DMS 273 treated with DMSO at 0.1 percent for 48 hours (cell line): ENCODE measurements around the gene LRP1B.

Experiments
- DNase-seq: peaks from one replicate; lab custom pipeline; 2025; lab: John Stamatoyannopoulos, UW

The LRP1B gene

DNA sequence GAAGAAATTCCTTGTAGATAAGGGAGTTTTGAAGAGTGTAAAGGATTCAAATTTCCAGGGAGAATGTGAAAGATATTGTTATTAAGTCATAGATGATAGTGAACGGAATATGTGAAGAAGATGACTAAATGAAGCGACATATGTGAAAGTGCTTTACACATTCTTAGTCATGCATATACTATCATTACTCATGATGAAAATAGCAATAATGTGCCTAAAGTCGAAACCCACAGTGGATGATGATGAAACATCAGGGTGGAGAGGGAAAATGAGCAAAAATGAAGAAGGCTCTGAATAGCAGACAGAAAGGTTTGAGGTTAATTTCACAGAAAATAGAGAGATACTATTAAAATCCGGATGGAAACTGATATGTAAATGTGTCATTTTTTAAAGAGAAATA, 1237.1 kb downstream of the LRP1B start:
- DNase-seq: no peak

DNA sequence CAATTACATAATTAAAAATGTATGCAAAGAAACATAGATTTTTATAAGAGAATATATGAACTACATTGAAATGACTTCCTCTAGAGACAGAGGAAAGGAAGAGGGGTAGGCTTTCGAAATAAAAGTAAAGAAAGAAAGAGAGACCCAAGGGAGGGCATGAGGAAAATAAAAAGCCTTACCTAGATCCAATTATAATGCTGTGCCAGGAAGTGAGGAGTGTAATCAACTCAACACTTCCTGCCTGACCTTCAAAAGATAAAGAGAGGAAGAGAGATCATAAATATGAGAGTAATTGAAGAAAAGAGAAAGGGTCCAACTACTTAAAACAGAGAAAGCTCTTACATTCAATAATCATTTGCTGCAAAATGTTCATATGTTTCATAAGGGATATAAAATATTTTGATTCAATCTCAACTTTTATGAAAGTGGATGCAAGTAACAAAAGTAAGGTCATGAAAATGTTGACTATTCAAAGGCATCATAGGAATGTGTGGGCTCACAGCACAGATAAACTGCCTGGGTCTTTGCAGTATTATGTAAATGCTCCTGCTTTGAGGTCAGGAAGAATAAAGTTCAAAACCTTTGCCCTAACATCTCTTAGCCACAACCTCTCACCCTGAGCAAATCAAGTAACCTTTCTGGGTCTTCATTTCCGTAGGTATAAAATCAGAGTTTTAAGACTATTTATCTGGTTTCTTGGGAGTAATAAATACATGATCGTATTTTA, 1237.7 kb downstream of the LRP1B start:
- DNase-seq: no peak

DNA sequence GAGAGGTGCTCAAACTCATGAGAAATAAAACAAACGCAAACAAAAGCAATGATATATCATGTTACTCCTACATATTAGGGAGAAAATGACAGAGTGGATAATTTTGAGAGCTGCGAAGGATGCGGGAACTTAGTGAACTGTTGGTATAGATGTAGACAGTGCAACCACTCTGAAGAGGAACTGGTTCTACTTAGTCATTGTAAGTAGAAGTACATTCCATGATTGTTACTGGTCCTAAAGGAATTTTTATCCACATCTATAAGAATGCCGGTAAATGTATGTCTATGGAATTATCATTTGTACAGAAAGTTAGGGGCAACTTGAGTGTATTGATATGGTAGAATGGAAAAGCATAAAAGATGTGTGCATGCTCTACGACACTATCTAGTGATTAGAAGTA, 1238.4 kb downstream of the LRP1B start:
- DNase-seq: no peak

DNA sequence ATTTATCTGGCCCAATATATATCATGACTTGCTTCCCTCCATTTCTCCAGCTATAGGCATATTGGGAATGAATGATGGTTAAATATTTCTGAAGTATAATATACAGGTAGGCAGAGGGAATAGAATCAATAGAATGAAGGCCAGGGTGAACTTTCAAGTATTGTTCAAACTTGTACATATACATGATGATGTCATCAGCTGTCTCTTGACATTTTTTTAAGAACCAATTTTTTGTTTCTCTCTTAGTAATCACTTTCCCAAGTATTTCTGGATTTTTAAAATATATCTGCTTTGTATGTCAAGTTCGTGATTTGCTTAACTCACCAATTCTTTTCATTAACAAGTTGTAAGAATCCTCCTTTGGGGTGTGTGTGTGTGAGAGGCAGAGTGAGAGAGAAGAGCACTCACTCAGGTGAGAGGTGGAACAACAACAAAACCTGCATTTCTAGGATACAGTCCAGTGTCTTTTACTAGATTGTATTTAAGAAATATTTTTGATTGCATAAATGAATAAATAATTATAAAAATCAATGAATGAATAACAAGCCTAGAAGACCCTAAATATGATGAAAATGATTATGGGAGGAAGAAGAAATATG, 1239.1 kb downstream of the LRP1B start:
- DNase-seq: no peak

DNA sequence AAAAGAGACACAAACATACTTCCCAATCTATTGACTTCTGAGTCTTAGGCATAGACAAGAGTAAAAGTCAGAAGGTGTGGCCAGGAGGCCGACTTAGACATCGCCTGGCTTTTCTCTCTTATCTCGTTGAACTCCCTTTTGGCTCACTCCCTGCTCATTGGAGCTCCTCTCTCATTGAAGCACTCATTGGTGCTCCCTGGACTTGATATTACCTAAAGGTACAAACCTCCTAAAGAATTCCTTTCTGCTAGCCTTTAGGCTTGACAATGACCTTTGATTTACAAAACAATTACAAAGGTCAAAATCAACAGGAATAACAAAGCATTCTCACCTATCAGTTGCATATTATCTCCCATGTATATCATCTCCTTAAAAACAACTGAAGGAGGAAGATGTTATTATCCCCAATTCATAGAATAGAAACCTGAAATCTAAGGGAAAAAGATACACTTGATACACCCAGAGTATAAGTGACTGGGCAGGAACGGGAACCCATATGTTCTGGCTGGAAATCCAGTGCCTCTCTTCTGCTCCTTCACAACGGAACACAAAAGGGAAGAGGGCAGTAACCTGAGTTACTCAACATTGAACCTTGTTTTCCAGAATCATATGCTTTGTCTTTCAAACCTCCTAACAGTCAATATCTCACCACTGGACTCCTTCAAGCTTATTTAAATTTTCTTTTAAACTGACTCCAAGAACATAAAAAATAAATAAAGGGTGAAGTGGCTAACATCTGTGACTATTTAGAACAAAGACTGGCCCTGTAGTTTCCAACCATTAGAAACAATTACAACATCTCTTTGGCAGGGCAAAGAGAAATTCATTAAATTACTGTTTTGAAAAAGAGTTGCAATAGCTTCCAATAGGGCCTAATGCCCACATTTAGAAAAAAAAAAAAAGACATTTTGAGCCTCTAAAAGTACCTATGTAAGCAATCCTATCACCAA, 1247.9 kb downstream of the LRP1B start:
- no peak for DNase-seq

DNA sequence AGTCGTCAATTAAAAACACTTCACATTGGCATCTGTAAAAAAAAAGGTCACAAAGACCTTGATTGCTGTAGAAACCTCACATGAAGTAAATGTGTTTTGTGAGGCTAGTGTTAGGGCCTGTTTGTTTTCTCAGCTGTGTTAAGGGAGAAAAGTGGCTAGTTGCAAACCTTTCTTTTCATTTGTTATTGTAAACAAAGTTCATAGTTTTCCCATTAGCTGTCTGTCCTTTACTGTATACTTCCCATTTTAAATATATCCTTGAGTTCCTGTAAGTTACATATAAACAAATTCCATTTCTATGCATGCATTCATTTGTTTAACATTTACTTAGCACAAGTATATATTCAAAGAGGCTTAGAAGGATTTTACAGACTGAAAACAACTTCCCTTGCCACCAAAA, 1250.2 kb downstream of the LRP1B start:
- DNase-seq: no peak

DNA sequence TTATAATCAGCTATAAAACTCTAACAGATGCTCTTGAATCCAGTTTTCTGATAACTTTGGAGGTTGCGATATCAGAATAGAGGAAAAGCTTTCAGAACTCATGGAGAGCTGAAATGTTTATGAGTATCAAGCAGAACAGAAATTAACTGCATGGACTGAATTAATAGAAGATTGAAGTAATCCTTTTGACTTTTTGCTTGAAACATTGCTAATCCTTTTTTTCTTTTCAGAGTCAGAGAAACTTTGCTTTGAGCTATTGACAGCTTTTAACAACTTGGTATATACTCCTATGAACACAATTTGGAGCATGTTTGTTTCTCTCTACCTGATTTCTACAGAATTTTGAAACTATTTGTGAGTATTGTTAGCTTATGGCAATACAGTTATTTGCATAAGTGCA, 1254.8 kb downstream of the LRP1B start:
- DNase-seq: no peak

DNA sequence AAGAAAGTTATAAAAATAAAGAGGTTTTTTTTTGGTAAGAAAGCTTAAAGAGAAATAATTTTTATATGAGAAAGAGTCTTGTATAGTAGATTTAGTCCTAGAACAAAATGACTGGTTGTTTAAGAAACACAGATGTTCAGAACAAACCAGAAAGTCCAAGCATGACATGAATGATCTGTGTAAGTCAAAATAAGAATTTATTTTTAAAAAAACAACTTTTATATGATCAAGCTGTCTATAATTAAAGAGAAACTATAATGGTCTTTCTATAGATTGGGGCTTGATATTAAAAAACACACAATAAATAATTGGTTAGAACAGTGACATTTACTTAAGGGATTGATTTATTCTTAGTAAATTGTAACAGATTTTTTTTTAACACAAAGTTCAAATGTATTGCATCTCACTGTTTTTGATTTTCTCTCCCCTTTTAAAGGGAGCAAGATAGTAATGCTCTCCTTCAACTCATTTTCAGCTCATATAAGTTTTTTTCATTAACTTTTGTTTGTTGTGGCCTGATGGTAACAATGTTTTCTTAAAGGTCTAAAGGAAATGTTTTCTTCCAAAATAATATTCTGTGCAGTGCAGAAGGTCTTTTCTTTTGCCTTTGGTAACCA, 1256.8 kb downstream of the LRP1B start:
- DNase-seq: no peak

DNA sequence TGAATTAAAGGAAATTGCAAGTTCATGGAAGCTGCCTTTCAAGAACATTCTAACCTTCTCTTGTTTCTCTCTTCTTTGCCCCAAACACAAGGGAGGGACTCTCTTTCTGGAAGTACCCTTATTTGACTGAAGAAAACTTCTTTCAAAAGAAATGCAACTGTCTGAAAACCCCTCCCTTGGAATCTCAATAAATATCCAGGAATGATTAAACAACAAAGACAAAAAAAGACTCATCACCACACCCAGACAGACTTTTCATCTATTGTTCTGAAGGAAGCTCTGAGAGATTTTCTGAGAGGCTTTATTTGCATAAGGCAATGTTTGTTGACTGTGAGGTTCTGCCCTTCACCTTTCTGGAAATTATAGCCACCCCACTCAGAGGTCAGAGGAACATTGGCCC, 1260.9 kb downstream of the LRP1B start:
- no peak for DNase-seq

DNA sequence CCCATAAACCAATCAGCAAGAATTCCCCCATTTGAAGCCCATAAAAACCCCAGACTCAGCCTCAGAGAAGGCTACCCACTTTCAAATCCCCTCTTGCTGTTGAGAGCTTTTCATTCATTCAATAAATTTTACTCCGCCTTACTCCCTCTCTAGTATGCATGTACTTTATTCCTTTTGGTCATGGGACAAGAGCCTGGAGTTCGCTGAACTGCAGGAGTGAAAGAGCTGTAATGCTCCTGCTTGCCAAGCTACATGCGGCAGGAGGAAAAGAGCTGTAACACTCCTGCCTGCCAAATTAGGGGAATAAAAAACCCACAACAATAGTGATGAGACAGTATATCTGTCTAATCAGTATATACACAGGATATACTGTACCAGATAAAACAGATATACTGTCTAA, 1261.7 kb downstream of the LRP1B start:
- DNase-seq: no peak

DNA sequence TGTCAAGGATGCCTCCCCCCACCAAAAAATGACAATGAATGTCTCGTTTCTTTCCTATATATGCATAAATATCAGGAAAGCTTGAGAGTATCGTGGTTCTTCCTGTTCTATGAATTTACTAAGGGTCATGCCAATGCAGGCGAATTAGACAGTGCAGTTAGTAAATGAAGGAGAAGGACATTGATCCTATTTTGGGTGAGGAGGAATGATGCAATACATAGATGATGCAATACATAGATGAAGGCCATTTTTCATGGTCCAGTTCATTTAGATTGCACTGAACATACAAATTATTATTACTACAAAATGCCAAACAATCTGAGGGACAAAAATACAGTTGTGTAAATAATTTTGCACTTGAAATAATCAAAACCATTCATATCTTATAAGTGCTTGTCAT, 1265.0 kb downstream of the LRP1B start:
- DNase-seq: no peak

DNA sequence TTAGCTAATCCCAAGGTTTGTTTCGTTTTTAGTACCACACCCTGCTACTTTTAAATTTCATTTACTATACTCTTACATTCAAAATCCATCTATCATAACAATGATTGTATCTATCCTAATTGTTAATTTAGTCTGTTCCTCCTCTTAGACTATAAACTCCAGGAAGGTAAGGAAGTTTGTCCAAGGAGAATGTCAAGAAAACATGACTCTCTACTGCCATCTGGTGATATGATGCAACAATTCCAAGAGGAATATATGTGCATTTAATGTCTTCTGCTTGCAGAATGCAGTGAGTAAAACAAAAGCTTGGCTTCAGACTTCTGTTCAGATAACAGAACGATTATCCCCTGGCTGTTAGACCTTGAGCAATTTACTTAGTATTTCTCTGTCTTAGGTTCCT, 1267.1 kb downstream of the LRP1B start:
- DNase-seq: no peak

DNA sequence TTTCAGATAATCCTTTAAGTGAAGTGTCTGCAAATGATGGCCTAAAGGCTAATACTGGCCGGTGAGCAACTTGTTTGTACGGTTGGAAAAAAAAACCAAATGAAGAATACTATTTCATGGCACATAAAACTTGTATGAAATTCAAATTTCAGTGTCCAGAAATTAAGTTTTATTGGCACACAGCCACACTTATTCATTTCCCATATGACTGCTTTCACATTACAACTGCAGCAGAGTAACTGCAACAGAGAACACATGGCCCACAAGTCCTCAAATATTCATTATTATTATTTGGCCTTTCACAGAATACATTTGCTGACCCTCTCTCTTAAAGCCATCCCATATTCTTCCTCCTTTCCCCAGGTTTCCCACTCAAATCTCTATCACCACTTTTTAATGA, 1268.6 kb downstream of the LRP1B start:
- DNase-seq: no peak

DNA sequence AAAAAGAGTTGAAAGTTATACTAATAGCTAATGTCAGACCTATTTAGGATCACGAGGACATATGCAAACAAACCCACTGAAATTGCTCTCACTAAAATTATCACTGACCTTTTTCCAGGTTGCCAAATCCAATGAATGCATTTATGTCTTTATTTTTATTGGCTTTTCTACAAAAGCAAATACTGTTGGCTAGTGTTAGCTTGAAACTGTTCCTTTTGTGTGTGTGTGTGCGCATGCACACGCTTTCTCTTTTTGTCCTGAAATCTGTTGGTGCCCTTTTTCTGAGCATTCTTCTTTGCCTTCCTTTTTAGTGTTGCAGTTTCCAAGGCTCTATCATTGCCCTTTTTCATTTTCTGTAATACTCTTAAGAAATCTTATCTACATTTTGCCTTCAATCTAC, 1269.2 kb downstream of the LRP1B start:
- DNase-seq: no peak

DNA sequence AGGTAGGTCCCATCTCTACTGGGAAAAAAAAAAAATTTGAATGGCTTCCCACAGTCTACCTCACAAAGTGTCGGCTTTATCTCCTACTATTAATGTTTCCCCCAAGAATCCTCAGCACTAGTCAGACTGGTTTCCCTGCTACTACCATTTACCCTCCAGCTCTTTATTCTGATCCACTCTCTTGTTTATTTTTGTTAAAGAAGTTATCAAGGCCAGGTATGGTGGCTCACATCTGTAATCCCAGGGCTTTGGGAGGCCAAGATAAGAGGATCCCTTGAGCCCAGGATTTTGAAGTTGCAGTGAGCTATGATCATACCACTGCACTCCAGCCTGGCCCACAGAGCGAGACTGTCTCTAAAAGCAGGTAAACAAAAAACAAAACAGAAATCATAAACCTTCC, 1275.3 kb downstream of the LRP1B start:
- no peak for DNase-seq

DNA sequence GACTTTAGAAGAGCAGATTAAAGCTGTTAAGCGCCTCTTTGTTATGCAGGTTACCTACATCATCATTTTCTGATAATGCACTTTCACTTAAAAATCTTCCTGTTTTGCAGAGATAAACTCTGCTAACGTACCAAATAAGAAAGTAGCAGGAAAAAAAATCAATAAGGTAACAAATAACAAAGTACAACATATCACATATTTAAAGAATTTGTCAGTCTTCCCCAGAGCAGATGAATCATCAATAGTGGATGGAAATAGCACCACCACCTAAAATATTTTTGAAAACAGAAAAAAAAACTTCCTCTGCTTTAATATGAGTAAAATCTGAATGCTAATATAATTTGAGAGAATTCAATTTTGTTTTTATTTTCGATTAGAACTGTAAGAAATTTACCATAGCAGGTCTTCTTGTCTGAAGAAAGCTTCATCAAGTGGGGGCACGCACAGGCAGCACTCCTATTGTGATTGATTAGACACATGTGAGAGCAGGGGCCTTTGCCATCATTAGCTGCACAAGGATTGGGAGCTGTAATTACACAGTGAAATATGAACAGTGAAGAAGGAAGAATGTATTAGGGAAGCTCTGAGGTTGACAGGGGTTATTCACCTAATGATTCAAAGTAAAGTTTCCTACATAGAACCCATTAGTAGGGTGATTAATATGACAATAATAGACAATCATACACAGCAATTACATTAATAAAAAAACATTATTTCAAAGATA, 1279.4 kb downstream of the LRP1B start:
- DNase-seq: no peak

DNA sequence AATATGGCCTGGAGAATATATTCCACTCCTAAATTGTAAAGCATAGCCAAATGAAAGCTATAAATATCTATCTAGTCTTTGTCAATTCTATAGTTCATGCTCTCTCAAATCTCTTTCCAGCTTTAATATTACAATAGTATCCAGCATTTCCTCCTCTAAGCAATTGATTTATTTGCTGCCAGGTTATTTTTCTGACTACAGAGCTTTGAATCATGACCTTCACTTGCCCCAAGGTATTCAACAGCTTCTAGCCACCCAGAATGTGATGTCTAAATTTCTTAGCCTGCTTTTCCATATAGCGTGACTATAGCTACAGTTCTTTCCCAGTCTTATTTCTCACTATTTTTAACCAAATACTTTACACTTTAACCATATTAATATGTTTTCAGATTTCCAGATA, 1287.6 kb downstream of the LRP1B start:
- DNase-seq: no peak

DNA sequence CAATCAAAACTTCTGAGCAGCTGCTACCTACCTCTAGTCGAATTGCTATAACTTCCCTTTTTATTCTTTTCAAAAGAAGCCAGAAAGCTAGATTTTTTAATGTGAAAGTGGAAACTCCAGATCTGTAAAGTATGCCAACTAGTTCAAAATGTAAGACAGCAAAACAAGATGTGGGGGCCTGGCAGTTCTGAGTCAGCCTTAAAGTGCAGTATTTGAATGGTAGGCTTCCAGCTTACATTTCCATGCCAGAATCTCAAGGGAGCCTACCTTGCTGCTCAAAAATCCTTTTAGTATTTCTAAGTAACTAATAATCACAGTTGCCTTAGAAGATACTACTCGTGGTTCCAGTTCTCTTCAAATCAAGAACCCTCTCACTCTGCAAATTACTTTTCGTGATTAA, 1288.7 kb downstream of the LRP1B start:
- DNase-seq: no peak

DNA sequence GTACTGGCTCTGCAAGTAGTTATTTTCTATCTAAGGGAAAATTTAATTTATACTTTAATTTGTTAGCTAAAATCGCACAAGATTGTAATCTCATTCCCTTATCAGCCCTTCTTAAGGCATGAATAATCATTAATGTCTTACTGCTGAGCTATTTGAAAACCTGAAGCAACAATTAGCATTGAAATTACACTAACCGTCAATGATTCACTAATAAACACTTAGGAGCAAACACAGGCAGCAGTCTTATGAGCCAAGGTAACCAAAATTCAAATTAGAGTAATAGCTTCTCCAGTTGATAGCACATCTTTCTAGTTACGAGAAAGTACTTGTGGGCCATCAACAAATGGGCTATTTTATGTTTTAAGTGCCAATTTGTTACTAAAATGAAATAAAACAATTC, 1289.7 kb downstream of the LRP1B start:
- DNase-seq: no peak

DNA sequence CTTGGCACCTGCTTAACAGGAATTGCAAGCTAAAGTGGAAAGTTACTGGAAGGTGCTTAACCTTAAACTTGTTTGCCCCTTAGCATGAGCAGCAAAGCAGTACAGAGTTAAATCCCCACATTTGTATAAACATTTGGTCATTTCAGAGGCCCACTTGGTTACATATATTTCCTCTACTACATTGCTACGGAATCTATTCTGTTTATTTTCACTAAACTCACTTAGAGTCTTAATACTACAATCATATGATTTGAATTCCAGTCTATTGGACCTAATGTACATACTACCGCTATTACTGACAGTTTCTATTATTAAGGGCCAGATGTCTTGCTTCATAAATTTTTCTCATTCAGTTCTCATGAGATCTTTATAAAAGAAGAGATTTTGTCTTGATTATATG, 1294.0 kb downstream of the LRP1B start:
- no peak for DNase-seq

DNA sequence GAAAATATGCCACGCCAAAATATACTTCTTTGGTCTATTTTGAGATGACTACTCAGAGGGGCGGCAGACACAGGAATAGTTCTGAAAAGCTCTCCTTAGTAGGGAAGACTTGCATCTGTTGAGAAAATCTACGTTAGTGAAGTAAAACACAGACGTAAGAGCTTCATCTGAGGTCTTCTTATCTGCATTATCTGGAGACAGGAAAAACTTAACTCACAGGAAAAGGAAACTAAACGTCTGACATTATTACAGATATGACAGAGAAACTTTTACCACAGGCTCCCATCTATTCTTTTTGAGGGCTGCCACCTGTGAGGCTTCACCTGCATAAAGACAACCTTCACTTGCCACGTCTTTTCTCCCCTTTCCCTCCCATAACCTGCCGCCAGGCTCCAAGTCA, 1295.7 kb downstream of the LRP1B start:
- DNase-seq: no peak

DNA sequence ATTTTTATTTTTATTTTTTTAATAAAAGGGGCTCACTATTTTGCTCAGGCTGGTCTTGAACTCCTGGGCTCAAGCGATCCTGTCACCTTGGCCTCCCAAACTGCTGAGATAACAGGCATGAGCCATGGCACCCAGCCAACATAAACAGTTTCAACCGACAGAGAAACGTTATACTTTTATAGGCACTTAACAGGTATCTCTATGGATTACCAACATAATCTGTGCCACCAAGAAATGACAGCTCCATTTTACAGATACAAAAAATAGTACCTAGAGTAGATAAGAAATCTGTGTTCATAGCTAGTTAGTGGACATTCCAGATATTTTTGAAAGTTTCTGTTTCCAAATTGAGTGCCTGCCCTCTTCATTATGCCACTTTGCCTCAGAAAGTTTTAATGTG, 1316.7 kb downstream of the LRP1B start:
- DNase-seq: no peak
